RWPE2 (cell line): Measurements from ENCODE around the gene HIVEP3.

Experiments used
- ATAC-seq: fragments of 200-7000 bp; cut with Tn5 transposase; 3 replicates; pipeline ENCODE4 v1.9.1; 2021; ENCODE audit warnings: low read depth
- DNase-seq: peaks from one replicate; pipeline ENCODE4 v3.0.0-alpha.2; 2020; ENCODE audit warnings: low spot score
- H3K27ac ChIP-seq: fragments of 450-650 bp; 2 replicates; pipeline ENCODE4 v1.5.1; 2017; ENCODE audit warnings: mild to moderate bottlenecking; ENCODE audit not compliant: poor library complexity, severe bottlenecking
- H3K27me3 ChIP-seq: fragments of 250-450 bp; sonication (Bioruptor Pico); 2 replicates; pipeline ENCODE4 v1.5.1; 2021; ENCODE audit warnings: mild to moderate bottlenecking, moderate library complexity; ENCODE audit not compliant: insufficient read depth, poor library complexity, severe bottlenecking
- H3K36me3 ChIP-seq: fragments of 250-450 bp; sonication (Bioruptor Pico); 2 replicates; pipeline ENCODE4 v1.5.1; 2020; ENCODE audit warnings: low read depth, mild to moderate bottlenecking, moderate library complexity
- H3K4me1 ChIP-seq: fragments of 250-450 bp; sonication (Bioruptor Pico); 2 replicates; pipeline ENCODE4 v1.5.1; 2021; ENCODE audit warnings: mild to moderate bottlenecking, moderate library complexity; ENCODE audit not compliant: insufficient read depth, poor library complexity, severe bottlenecking
- H3K4me3 ChIP-seq: fragments of 250-450 bp; sonication (Bioruptor Pico); 2 replicates; pipeline ENCODE4 v1.5.1; 2021; ENCODE audit warnings: mild to moderate bottlenecking, moderate library complexity; ENCODE audit not compliant: severe bottlenecking
- H3K9me3 ChIP-seq: fragments of 250-450 bp; sonication (Bioruptor Pico); 2 replicates; pipeline ENCODE4 v1.5.1; 2021; ENCODE audit warnings: mild to moderate bottlenecking, moderate library complexity; ENCODE audit not compliant: severe bottlenecking
- CTCF ChIP-seq: fragments of 450-650 bp; IDR thresholded peaks from one replicate; pipeline ENCODE4 v1.5.1; 2017; ENCODE audit warnings: mild to moderate bottlenecking, moderate library complexity; ENCODE audit not compliant: poor library complexity, severe bottlenecking

The HIVEP3 gene

GRCh38 chr1:41671116-41671755, 247.5 kb downstream of the HIVEP3 start:
- TF ChIP-seq CTCF = no peak
- no peaks in the 10 kb centered on the region for H3K9me3 ChIP-seq
- H3K27ac ChIP-seq = peak overlapping the region; percentile 90
- no peak overlapping the region for H3K4me3 ChIP-seq
- DNase-seq = no peak
- no peak for ATAC-seq
- no peaks in the 10 kb centered on the region for H3K27me3 ChIP-seq
- no peaks in the 10 kb centered on the region for H3K36me3 ChIP-seq
- H3K4me1 ChIP-seq = peaks cover 53% of the 10 kb centered on the region

GRCh38 chr1:41670217-41670957, 248.3 kb downstream of the HIVEP3 start:
- no peaks in the 10 kb centered on the region for H3K9me3 ChIP-seq
- peaks cover 62% of the 10 kb centered on the region for H3K4me1 ChIP-seq
- ATAC-seq (peak; percentile 83), DNase-seq (no peak)
- no peak overlapping the region for H3K4me3 ChIP-seq
- TF ChIP-seq CTCF = no peak
- H3K36me3 ChIP-seq = no peaks in the 10 kb centered on the region
- H3K27me3 ChIP-seq = no peaks in the 10 kb centered on the region
- peak overlapping the region; percentile 90 for H3K27ac ChIP-seq

DNA sequence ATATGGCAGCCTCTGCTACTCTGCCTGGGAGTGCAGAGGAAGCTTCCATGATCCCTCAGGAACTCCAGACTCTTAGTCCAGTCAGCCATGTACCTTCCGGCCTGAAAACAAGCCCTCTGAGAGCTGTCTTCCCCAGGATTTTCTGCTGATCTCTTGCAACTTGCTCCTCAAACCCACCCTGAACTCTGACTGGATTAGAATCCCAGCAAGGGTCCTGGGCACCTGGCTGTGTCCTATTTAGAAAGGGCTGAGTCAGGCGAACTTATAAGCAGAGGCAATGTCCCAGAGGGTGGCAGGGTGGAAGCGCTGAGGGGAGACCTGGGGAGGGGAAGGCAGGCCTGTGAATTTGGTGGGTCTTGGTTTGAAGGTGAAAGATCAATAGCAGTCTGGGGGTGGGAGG, 249.8 kb downstream of the HIVEP3 start:
- Histone ChIP-seq H3K27ac (no peak overlapping the region), H3K36me3 (no peaks in the 10 kb centered on the region), H3K9me3 (no peaks in the 10 kb centered on the region), H3K4me3 (no peak overlapping the region), H3K27me3 (no peaks in the 10 kb centered on the region), H3K4me1 (peaks cover 72% of the 10 kb centered on the region)
- ATAC-seq (no peak), DNase-seq (no peak)
- TF ChIP-seq CTCF = no peak

- Histone ChIP-seq H3K36me3 (no peaks in the 10 kb centered on the region), H3K27me3 (no peaks in the 10 kb centered on the region), H3K4me1 (peaks cover 66% of the 10 kb centered on the region), H3K9me3 (no peaks in the 10 kb centered on the region), H3K27ac (peak overlapping the region; percentile 65), H3K4me3 (no peak overlapping the region)
- ATAC-seq (no peak), DNase-seq (no peak)
- TF ChIP-seq CTCF = no peak
These were observed 250.6 kb downstream of the HIVEP3 start for GRCh38 chr1:41668054-41668660.
